ENCODE data around the gene FOXL1.

DNA sequence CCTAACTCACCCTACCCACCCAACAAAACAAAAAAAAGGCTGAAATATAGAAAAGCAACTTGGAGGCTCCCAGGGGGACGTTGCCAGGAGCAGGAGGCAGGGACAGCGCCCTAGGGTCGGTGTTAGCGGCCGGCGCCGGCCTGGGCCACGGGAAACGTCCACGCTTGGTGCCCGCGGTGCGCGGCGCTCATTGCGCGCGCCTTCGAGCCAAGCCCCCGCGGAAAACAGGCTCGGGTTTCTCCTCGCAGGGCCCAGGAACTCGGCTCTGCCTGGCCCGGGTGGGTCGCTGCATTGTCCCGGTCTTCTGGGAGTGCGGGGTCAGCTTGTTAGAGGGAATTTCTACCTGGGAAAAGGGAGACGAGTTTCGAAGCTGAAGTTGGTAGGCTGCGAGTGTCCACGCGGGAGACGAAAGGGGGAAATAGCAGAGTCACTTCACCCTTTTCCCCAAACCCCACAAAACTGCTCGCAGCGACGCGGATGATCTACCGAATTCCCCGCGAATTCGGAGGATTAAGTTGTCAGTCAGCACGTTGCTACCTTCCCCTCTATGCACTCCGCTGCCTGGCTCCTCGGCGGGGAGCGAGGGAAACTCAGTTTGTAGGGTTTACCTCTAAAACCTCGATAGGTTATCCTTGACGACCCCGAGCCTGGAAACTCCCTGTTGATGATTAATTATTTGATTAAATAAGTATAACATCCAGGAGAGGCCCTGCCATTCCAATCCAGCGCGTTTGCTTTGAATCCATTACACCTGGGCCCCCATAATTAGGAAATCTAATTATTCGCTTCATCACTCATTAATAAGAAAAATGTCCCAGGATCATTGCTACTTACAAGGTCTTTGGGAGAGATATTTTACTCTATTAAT is 12.5 kb upstream of the FOXL1 start:
- TF ChIP-seq, protein P1, sequence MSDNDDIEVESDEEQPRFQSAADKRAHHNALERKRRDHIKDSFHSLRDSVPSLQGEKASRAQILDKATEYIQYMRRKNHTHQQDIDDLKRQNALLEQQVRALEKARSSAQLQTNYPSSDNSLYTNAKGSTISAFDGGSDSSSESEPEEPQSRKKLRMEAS (IDR thresholded peaks at IDR 0.05): no peak
- TF ChIP-seq, protein P2, sequence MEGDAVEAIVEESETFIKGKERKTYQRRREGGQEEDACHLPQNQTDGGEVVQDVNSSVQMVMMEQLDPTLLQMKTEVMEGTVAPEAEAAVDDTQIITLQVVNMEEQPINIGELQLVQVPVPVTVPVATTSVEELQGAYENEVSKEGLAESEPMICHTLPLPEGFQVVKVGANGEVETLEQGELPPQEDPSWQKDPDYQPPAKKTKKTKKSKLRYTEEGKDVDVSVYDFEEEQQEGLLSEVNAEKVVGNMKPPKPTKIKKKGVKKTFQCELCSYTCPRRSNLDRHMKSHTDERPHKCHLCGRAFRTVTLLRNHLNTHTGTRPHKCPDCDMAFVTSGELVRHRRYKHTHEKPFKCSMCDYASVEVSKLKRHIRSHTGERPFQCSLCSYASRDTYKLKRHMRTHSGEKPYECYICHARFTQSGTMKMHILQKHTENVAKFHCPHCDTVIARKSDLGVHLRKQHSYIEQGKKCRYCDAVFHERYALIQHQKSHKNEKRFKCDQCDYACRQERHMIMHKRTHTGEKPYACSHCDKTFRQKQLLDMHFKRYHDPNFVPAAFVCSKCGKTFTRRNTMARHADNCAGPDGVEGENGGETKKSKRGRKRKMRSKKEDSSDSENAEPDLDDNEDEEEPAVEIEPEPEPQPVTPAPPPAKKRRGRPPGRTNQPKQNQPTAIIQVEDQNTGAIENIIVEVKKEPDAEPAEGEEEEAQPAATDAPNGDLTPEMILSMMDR (IDR thresholded peaks at IDR 0.05): no peak
- no peak for TF ChIP-seq RFX5 (IDR thresholded peaks at IDR 0.05)
- TF ChIP-seq, protein P3, sequence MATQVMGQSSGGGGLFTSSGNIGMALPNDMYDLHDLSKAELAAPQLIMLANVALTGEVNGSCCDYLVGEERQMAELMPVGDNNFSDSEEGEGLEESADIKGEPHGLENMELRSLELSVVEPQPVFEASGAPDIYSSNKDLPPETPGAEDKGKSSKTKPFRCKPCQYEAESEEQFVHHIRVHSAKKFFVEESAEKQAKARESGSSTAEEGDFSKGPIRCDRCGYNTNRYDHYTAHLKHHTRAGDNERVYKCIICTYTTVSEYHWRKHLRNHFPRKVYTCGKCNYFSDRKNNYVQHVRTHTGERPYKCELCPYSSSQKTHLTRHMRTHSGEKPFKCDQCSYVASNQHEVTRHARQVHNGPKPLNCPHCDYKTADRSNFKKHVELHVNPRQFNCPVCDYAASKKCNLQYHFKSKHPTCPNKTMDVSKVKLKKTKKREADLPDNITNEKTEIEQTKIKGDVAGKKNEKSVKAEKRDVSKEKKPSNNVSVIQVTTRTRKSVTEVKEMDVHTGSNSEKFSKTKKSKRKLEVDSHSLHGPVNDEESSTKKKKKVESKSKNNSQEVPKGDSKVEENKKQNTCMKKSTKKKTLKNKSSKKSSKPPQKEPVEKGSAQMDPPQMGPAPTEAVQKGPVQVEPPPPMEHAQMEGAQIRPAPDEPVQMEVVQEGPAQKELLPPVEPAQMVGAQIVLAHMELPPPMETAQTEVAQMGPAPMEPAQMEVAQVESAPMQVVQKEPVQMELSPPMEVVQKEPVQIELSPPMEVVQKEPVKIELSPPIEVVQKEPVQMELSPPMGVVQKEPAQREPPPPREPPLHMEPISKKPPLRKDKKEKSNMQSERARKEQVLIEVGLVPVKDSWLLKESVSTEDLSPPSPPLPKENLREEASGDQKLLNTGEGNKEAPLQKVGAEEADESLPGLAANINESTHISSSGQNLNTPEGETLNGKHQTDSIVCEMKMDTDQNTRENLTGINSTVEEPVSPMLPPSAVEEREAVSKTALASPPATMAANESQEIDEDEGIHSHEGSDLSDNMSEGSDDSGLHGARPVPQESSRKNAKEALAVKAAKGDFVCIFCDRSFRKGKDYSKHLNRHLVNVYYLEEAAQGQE (IDR thresholded peaks at IDR 0.05): no peak
- no peak for TF ChIP-seq POLR2A (IDR thresholded peaks at IDR 0.05; ENCODE audit: low read length)
- no peak for TF ChIP-seq SMC3 (IDR thresholded peaks at IDR 0.05)
- TF ChIP-seq MYC (IDR thresholded peaks at IDR 0.05; ENCODE audit: borderline replicate concordance, low read length): no peak
- TF ChIP-seq, protein P4, sequence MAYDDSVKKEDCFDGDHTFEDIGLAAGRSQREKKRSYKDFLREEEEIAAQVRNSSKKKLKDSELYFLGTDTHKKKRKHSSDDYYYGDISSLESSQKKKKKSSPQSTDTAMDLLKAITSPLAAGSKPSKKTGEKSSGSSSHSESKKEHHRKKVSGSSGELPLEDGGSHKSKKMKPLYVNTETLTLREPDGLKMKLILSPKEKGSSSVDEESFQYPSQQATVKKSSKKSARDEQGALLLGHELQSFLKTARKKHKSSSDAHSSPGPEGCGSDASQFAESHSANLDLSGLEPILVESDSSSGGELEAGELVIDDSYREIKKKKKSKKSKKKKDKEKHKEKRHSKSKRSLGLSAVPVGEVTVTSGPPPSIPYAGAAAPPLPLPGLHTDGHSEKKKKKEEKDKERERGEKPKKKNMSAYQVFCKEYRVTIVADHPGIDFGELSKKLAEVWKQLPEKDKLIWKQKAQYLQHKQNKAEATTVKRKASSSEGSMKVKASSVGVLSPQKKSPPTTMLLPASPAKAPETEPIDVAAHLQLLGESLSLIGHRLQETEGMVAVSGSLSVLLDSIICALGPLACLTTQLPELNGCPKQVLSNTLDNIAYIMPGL (CRISPR knock-in tag; IDR thresholded peaks at IDR 0.05; ENCODE audit: borderline replicate concordance): no peak
- TF ChIP-seq POLR2AphosphoS2 (conservative IDR thresholded peaks at IDR 0.05; ENCODE audit: low read length): no peak
- TF ChIP-seq JUN (IDR thresholded peaks at IDR 0.05): no peak
- TF ChIP-seq RAD21 (conservative IDR thresholded peaks at IDR 0.05 in 1 of 2, IDR thresholded peaks at IDR 0.05 in 1 of 2): no peak
- no peak for TF ChIP-seq ZC3H11A (IDR thresholded peaks at IDR 0.05)
- no peak for TF ChIP-seq CEBPB (IDR thresholded peaks at IDR 0.05)
- TF ChIP-seq, protein P5, sequence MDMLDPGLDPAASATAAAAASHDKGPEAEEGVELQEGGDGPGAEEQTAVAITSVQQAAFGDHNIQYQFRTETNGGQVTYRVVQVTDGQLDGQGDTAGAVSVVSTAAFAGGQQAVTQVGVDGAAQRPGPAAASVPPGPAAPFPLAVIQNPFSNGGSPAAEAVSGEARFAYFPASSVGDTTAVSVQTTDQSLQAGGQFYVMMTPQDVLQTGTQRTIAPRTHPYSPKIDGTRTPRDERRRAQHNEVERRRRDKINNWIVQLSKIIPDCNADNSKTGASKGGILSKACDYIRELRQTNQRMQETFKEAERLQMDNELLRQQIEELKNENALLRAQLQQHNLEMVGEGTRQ (IDR thresholded peaks at IDR 0.05): no peak
